SIG-M5 treated with dmso at 0.1 percent for 504 hours (cell line): ENCODE data around the gene TMEM87B.

Experiments used
- DNase-seq: peaks from one replicate; lab custom pipeline; 2025; ENCODE audit not compliant: unreplicated experiment; lab: John Stamatoyannopoulos, UW

The TMEM87B gene

DNA sequence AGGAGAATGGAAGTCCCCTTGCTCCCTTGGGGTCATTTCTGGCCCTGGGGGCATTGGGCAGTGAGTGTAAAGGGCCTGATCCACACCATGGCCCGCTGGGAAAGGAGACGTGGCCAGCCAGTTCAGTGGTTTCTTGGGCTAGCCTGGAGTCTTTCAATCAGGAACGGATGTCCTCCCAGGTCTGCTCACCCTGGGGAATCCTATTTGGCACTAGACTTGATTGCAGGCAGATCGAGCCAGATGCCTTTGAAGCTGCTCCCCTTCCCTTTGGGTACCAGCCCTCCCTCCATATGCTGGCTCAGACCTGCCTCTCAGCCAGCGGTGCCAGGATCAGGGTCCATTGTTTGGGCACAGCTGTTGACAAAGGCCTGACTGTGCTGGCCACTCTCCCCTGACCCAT, 94.1 kb downstream of the TMEM87B start:
- no peak for DNase-seq

DNA sequence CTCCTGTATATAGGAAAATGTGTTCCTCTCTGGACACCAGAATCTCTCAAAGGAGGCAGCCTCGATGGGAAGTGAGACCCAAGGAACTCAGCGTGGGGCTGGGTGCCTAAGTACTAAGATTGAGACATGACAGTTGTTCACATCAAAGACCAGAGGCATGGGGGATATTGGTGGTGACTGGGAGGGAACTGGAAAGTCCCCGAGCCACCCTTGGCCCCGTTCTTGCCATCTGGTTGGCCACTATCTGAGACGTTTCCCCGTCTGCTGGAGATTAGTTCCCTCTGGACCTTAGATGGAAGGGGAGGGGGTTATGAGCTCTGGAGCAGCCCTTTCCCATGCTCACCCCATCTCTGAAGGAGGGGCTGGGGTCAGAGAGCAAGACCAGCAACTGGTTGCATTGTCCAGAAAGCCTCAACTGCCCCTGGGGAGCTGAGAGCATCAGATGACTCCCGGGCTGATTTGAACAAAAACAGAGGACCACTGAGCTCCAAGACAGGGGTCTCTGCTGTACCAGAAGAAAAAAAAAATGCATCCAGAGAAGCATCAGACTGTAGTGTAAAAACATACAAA, 94.9 kb downstream of the TMEM87B start:
- no peak for DNase-seq

DNA sequence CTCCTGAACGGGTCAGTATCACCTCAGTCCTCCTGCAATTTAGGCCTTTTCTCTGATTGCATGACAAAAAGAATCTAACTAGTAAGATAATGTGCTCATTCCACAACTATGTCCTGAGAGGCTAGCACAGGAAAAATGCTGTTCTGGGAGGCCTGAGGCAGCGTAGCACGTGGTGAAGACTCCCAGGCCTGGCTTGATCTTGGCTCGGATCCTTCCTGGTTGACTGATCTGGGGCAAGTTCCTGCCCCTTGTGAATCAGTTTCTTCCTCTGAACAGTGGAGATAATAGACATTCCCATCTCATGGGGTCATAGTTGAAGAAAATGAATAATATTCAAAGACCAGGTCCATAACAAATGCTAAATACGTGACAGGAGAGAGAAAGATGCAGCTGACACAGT, 95.4 kb downstream of the TMEM87B start:
- DNase-seq = no peak

DNA sequence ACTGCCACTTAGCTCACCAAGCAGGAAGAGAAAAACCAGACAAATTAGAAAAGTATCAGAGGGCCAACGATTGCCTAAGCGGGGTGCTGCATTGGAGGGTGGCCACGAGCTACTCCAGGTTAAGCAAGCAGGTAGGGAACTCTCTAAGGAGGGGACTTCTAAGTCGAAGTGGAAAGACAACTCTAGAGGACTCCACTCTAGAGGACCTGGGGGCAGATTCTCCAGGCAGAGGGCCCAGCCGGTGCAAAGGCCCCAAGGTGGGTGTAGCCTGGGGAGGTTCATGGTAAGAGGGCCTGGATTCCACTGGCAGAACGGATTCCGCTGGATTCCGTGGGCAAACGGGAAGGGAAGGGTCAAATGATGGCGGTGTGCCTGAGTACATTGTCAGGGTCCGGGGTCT, 95.8 kb downstream of the TMEM87B start:
- DNase-seq = no peak

DNA sequence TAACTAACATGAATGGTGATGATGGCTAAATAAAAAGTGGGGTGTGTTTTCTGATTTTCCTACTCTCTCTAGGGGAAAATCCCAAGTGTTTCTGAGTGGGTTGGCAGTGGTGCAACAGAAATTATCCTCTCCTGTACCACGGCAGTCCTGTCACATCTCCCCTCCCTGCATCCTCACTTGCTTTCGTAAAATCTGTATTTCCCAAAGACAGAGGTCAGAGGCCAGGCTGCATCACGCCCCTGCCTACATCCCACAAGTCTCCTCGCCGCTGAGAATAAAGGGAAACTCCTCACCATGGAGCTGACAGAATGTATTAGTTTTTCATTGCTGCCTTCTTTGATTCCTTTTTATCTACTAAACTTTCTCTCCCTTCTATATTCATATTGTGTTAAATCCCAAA, 96.2 kb downstream of the TMEM87B start:
- no peak for DNase-seq

DNA sequence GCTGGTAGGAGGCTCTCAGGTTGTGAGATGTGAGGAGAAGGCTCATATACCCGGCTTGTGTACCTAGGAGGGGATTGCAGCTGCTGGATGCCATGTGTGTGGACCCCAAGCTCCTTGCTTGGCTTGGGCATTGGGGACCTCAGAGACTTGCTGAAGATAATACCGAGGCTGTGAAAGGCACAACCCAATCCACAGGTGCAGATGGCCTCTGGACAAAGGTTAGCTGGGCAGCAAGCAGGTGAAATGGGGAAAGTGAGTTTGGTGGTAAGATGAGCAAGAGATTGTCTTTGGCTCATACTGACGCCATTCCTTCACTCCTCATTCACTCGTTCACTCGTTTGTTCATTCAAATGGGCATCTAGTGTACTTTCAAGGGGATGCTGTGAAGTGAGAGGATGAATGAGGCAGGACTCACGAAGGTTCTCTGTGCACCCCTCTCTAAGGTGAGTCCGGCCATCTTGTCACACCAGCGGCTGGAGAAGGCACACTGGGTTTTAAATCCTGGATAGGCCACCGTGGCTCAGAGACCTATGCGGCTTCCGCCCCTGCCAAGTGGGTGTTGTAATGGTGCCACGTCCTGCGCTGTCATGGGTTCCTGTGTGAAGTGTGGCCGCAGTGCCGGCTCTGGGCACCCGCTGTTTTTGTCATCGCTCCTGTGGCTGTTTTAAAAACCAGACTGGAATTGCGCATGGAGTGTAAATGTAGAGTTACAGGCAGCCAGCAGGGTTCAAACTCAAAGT, 96.8 kb downstream of the TMEM87B start:
- DNase-seq = no peak

DNA sequence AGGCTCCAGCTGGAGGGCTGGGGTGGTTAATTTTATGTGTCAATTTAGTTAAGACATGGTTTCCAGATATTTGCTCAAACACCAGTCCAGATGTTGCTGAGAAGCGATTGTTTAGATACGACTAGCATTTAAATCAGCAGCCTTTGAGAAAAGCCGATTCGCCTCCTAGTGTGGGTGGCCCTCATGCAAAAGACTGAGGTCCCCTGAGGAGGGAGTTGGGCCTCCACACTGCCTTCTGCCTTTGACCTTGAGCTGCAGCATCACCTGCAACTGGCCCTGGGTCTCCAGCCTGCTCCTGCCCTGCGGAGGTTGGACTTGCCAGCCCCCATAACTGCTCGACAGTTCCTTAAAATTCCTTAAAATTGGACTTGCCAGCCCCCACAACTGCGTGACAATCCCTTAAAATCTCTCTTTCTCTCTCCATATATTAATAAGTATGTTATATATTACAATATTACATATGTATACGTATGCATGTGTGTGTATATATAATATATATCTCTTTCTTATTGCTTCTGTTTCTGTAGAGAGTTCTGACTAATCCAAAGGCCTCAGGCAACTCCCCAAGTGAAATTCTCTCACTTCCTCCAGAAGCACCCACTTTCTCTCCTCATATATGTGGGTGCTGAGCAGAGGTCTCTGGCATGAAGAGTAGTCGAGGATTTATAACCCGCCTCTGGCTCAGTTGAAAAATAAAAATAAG, 97.6 kb downstream of the TMEM87B start:
- DNase-seq = no peak

DNA sequence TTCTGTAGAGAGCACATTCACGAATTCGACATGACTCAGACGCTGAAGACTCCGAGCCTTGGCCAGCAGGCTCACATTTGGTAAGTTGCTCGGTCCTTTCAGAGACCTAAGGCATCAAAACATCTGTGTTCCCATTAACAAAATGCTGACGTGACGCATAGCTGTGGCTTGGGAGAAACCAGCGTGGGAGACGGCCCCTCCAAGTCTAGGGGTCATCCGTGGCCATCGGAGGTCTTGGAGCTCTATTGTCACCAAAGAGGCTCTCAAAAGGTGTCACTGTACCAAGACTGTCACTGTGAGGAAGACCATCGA, 98.1 kb downstream of the TMEM87B start:
- no peak for DNase-seq

DNA sequence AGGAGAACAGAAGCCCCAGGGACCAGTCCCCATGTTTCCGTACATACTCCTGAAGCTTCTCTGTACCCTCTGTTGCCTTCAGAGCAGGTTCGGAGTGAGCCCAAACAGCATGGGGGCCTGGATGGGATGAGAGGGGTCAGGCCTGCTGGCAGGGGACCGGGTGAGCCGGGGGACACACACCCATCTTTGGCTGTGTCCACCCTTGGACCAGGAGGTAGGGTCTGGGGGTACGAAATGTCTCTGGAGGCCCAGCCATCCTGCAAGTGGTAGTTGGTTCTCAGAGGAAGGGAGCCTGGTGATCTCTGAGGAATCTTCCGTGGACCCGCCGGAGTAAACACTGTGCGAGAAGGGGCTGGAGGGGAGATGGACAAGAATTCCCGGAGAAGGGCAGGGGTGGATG, 98.4 kb downstream of the TMEM87B start:
- DNase-seq = no peak

DNA sequence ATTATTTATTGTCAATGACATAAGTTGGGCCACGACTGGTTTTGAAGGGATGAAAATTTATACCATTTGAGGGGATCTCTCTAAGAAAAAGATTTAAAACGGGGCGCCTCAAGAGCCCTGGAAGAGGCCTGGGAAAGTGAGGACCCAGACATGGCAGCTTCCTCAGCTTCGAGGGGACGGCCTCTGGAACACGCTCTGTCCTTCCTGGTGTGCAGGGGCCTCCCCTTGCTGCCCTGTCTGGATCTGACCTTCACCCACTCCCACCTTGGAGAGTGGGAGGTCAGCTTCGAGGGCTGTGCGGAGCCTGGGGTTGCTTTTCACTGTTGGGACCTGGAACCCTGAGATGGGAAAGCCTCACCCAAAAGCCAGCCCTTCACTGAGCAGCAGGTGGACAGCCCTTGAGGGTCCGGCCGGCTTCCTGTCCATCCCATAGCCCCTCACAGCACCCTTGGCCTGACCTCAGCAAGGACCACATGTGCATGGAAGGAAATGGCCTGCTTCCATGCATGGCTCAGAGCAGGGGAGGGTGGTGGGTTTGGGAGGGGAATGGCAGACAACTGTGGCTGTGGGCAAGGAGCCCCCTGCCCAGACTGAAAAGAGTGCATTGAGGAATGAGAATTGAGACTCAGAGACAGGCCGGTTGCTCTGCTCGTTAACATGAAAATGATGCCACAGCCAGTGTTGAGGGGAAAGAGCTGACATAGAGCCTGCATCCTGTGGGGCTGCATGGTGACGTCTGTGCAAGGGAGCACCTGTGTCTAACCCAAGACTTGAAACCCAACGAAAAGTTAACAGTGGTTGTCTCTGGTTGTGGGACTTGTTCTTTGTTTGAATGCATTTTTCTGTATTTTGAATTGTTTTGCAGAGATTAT, 99.4 kb downstream of the TMEM87B start:
- no peak for DNase-seq

DNA sequence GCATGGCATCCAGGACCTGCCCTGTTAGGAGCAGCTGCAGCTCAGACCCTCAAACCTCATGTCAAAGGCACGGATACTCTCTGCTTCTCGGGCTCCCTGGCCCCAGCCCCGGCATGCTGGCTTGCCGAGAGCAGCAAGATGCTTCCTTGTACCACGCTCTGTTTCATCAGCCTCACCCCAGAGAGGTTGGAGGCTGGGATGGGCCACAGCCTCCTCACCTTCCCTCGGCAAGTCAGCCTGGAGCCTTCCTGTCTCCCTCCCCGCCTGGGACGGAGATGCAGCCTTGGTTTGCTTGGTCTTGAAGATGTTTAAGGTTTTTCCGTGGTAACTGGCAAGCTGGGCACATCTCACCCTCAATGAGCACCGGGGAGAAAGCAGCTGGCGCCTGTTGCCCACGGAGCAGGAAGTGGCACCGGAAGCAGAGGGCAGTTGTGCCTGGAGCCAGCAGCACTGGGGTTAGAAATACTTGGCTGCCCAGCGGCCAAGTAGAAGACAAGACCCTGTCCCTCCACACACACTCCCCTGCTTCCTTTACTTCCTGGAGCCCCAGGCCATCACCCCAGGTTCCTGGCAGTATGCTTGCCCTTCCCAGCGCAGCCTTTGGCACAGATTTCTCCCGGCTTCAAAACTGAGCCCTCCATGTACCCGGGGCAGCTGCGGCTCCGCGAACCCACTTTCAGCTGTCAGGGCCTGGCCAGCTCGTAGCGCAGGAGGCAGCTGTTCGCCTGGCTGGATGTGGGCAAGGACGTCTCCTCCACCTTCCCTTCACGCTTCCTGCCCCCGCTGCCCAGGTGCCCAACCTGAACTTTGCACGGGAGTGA, 100.5 kb downstream of the TMEM87B start:
- no peak for DNase-seq

DNA sequence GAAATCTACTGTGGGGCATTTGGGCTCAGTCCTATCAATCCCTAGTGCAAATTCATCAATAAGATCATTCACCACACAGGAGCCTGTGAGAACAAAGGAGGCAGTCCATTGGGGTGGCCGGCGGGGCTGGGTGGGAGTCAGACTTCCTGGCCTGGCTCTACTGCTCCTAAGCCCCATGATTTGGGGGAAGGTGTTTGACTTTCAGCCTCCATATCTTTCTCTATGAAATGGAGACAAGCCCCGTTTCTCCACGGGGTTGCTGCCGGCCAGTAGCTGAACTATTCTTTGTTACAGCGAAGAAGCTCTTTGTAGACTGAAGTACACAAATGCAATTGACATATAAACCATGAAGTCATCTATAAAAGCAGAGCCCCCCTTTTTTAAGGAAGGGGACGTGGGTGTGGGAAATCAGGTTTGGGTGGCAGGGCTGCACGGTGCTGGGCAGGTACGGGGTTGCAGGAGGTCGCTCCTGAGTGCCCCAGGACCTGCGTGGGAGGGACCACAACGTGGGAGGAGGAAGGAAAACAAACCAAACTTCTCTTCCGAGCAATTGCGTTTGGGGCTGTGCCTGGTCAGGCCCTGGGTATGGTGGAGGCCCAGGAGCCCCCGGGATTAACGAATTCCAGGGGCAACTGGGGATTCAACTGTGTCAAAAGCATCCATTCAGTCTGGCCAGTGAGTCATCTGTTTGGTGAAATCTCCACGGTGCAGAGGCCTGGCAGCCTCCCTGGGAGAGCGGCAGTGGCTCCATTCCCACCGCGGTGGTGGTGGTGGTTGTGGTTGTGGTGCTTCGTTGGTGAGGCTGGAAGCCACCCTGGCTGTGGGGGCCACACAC, 101.3 kb downstream of the TMEM87B start:
- no peak for DNase-seq

DNA sequence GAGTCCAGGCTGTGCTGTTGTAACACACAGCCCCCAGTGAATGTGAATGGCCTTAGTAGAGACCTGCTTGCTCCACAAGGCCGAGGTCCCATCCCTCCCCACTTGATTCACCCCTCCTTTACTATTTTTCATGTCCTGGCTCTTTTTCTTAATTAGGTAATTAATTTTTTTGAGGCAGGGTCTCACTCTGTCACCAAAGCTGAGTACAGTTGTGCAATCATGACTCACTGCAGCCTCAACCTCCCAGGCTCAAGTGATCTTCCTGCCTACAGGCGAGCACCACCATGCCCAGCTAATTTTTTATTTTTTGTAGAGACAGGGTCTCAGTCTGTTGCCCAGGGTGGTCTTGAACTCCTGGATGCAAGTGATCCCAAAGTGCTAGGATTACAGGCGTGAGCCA, 102.4 kb downstream of the TMEM87B start:
- DNase-seq = no peak

DNA sequence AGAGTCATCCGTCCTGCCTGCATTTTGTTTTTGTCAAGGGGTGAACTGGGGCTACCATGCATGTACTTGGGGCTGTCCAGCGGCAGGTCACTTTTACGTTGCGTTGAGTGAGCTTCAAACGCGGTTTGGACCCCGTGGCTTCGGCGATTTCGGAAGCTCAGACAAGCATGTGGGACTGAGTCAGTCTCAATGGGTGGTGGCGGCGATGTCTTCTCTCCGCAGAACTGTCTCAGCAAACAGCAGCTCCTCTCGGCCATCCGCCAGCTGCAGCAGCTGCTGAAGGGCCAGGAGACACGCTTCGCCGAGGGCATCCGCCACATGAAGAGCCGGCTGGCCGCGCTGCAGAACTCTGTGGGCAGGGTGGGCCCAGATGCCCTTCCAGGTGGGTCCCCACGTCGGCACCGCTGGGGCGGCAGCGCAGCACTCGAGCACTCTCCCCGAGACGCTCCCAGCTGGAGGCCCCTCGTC, 104.4 kb downstream of the TMEM87B start:
- no peak for DNase-seq

DNA sequence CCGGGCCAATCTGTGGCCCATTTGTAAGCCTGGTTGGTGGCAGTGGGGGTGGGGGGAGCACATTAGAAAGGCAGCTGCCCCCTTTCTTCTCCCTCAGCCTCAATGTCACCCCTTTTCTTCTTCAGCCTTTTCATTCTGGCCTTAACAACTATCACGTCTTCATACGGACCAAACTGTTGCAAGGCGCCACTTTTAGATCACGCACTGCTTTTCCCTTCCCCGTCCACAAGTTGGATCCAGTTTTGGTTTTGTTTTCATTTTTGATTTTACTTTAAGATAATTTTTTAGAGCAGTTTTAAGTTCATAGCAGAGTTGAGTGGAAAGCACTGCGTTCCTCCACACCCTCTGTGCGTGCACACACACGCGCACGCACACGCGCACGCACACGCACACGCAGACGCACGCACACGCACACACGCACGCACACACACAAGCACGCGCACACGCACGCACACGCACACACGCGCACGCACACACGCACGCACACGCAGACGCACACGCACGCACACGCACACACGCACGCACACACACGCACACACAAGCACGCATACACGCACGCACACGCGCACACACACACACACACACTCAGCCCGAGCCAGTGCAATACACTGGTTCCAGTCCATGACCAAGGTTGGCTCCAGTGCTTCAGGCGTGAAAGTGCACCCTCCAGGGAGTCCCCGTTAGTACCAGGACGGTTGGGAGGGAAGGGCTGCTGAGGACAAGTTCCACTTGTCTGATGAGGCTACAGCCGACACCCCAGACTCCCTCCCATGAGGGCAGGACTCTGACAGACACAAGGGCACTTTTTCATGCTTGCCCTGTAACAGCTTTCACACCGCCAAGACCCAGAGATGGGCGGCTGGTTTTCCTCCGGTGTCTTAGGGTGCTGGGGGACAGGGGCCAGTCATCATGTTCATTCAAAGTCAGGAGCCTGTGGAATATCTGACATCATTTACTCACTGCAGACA, 105.5 kb downstream of the TMEM87B start:
- DNase-seq = no peak

DNA sequence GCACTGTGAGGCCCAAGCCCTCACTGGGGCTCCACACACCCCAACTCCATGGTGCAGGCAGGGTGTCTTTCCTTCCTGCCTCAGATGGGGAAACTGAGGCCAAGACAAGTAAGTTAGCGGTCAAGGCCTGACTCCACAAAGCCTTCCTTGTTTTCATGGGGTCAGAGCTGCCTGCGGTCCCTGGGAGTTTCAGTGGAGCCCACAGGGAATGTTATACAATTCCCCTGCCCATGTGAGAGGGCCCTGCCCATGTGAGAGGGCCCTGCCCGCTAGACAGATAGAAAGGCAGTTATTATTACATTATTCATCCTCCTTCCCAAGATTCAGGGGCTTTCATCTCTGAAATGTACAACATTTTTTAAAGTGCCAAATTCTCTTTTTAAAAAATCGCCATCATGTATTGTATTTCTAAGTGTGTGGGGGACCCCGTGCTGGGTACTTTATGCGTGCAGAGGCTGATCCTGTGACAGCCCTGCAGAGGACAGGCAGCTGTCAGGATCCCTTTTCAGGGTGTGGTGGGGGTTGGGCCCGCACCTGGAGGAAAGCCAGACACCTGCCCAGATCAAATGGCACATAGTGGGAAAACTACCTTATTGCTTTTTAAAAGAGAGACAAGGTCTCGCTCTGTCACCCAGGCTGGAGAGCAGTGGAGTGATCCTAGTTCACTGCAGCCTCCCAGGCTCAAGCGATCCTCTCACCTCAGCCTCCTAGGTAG, 106.5 kb downstream of the TMEM87B start:
- DNase-seq = no peak

DNA sequence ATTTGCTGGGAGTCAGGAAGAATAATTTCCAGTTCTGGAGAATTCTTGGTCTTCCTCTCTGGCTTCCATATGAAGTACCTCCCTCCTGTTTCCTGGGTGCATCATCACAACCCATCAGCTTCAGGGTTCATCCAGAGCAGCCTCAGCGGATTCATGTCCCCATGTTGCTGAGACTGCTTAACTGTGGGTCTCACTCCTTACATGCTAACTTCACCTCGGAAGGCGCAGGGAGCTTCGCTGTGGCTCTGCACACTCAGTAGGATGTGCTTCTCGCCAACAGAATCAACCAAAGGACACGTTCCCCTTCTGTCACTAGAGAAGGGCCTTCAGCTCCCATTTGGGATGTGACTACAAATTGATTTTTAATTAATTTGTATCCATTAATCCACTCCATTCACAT, 107.3 kb downstream of the TMEM87B start:
- no peak for DNase-seq

DNA sequence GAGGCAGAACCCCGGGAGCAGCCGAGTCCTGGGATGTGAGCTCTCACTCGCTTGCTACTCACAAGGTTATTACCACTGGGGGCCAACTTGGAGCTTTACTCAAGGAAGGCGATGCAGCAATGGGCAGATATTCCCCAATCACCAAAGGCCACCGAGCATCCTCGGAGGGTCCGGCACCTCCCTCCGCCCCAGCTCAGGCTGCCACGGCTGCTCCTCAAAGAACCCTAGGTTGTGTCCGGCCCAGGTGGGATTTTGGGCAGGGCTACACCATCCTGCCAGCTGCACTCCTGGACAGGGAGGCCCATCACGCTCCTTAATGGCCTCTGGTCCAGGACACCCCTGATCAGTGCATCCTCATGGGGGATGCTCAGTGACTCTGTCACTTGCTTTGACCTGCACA, 107.9 kb downstream of the TMEM87B start:
- no peak for DNase-seq
